KOPT-K1 (cell line): ENCODE data around the gene MAFB.

Experiments
- H3K27ac ChIP-seq: fragments of 200-600 bp; sonication (generic); 2 replicates; pipeline ENCODE4 v1.5.1; 2016; ENCODE audit warnings: antibody characterized with exemption, mild to moderate bottlenecking, low read depth, low read length; ENCODE audit not compliant: poor library complexity, severe bottlenecking
- H3K36me3 ChIP-seq: fragments of 200-600 bp; sonication (generic); 2 replicates; pipeline ENCODE4 v1.5.1; 2017; ENCODE audit warnings: antibody characterized with exemption, mild to moderate bottlenecking, low read length, moderate library complexity; ENCODE audit not compliant: insufficient read depth
- H3K9me3 ChIP-seq: fragments of 200-600 bp; sonication (generic); 2 replicates; pipeline ENCODE4 v1.5.1; 2017; ENCODE audit warnings: antibody characterized with exemption, low read length, mild to moderate bottlenecking; ENCODE audit not compliant: insufficient read depth, poor library complexity, severe bottlenecking

The MAFB gene

GRCh38 chr20:40690836-40691565, 2.0 kb upstream of the MAFB start:
- no peaks in the 10 kb centered on the region for H3K36me3 ChIP-seq
- H3K9me3 ChIP-seq = no peaks in the 10 kb centered on the region
- no peak overlapping the region for H3K27ac ChIP-seq

- Histone ChIP-seq H3K9me3 (no peaks in the 10 kb centered on the region), H3K36me3 (no peaks in the 10 kb centered on the region), H3K27ac (no peak overlapping the region)
Observed at GRCh38 chr20:40689943-40690835, 1.2 kb upstream of the MAFB start.

DNA sequence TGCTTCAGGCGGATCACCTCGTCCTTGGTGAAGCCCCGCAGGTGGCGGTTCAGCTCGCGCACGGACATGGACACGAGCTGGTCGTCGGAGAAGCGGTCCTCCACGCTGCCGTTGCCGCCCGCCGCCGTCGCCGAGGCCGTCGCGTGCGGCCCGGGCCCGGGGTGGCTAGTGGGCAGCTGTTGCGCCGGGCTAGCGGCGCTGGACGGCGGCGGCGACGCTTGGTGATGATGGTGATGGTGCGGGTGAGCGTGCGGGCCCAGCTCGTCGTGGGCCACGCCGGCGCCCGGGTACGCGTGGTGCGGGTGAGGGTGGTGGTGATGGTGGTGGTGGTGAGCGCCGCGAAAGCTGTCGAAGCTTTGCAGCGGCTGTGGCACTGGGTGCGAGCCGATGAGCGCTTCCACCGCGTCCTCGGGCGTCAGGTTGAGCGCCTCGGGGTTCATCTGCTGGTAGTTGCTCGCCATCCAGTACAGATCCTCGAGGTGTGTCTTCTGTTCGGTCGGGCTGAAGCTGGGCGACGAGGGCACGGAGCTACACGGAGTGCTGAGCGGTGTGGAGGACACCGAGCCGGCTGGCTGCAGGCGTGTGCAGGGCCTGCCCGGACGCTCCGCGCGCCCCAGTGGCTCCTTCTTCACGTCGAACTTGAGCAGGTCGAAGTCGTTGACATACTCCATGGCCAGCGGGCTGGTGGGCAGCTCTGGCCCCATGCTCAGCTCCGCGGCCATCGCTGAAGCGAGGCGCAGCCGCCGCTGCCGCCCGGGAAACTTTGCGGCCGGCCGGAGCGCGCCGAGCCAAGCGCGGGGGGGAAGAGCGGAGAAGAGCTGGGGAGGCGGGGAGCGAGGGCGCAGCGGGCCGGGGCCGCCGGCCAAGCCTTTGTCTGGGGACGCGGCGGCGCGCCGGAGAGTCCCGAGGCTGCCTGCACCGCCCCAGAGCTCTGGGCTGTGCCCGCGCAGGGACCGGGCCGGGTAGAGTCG, 622 bp downstream of the MAFB start:
- Histone ChIP-seq H3K9me3 (no peaks in the 10 kb centered on the region), H3K36me3 (no peaks in the 10 kb centered on the region), H3K27ac (no peak overlapping the region)

DNA sequence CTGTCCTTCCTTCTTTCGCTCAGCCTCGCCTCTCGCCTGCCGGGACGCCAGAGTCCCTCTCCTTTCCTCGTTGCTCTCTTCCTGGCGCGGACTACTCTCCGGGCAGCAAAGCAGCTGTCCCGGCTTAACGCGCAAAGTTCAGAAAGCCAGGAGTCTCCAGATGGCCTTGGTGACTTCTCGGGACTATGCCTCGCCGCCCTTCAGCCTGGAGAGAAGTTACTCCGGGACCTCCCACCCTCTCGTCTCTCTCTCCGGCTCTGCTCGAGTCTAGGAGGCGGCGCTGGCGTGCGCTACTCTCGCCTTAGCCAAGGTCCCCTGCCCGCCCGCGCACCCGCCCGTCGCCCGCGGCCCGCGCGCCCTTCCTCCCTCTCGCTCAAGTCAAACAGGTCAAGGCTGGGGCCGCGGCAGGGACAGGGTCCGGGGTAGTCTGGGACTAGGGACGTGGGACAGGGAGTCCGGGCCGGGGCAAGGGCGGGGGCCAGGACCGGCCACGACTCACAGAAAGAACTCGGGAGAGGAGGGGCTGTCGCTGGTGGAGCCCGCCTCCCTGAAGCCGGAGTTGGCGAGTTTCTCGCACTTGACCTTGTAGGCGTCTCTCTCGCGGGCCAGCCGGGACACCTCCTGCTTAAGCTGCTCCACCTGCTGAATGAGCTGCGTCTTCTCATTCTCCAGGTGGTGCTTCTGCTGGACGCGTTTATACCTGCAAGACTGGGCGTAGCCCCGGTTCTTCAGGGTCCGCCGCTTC, 1.5 kb downstream of the MAFB start:
- H3K36me3 ChIP-seq = no peaks in the 10 kb centered on the region
- H3K27ac ChIP-seq = no peak overlapping the region
- no peaks in the 10 kb centered on the region for H3K9me3 ChIP-seq

DNA sequence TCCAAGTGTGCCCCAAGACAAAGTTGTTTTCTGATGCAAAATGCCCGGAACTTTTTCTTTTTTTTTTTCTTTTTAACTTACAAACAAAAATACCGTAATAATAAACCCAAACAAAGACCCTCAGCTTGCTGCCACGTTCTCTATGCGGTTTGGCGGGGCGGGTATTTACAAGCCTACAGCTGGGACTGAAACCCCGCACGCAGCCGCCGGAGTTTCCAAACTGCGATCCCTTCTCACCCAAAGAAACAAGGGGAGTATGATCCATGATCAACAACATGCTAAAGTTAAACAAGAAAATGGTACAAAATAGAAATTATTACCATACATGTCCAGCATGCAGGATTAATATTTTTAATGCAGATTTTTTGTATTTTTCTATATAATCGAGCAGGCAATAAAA, 2.1 kb downstream of the MAFB start:
- H3K27ac ChIP-seq = no peak overlapping the region

GRCh38 chr20:40686434-40686882, 2.6 kb downstream of the MAFB start:
- H3K36me3 ChIP-seq = no peaks in the 10 kb centered on the region
- H3K27ac ChIP-seq = no peak overlapping the region
- no peaks in the 10 kb centered on the region for H3K9me3 ChIP-seq

More for the DNA sequence above, 2.1 kb downstream of the MAFB start:
- Histone ChIP-seq H3K36me3 (no peaks in the 10 kb centered on the region), H3K9me3 (no peaks in the 10 kb centered on the region)

DNA sequence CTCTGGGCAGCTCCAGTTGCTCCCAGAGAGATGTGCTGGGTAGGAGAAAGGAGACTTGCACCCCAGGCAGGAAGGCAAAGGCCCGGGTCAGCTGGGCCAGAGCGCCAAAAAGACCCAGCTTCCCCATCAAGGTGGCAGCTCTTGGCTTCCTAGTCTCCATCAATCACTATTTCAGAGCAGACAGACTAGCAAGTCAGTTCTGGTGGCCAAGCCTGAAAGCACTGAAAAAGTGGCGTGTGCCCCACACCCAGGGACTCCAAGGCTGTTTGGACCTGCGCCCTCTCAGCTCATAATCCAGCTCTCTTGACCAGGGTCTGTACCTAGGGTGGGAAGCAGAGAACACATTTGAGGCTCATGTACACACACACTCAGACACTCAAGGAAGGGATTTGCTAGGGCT, 3.7 kb downstream of the MAFB start:
- no peaks in the 10 kb centered on the region for H3K36me3 ChIP-seq
- no peaks in the 10 kb centered on the region for H3K9me3 ChIP-seq
- H3K27ac ChIP-seq = no peak overlapping the region

- H3K36me3 ChIP-seq = no peaks in the 10 kb centered on the region
- H3K9me3 ChIP-seq = no peaks in the 10 kb centered on the region
- no peak overlapping the region for H3K27ac ChIP-seq
Observed at GRCh38 chr20:40683894-40684268, 5.2 kb downstream of the MAFB start.

- Histone ChIP-seq H3K27ac (no peak overlapping the region), H3K36me3 (no peaks in the 10 kb centered on the region), H3K9me3 (no peaks in the 10 kb centered on the region)
Observed at GRCh38 chr20:40683221-40683893, 5.7 kb downstream of the MAFB start.

GRCh38 chr20:40682104-40682981, 6.7 kb downstream of the MAFB start:
- Histone ChIP-seq H3K27ac (no peak overlapping the region), H3K9me3 (no peaks in the 10 kb centered on the region)

GRCh38 chr20:40681684-40682083, 7.4 kb downstream of the MAFB start:
- H3K36me3 ChIP-seq = no peaks in the 10 kb centered on the region
- no peaks in the 10 kb centered on the region for H3K9me3 ChIP-seq
- H3K27ac ChIP-seq = no peak overlapping the region

More at GRCh38 chr20:40682104-40682981, 6.7 kb downstream of the MAFB start:
- H3K36me3 ChIP-seq = no peaks in the 10 kb centered on the region

- no peaks in the 10 kb centered on the region for H3K9me3 ChIP-seq
- H3K36me3 ChIP-seq = no peaks in the 10 kb centered on the region
- no peak overlapping the region for H3K27ac ChIP-seq
Observed at GRCh38 chr20:40681165-40681564, 7.9 kb downstream of the MAFB start.
